ENCODE results near the gene FBLN2. TPM values are rescaled to one million over a fixed set of nuclear protein-coding genes. Genes with fewer than 3 reads are reported as not detected.

FBLN2 gene
- total and polyA plus RNA-seq, 2 of the 4 experiments (the other 2 are of a cell fraction), result 11.8 to 60.8 TPM

DNA sequence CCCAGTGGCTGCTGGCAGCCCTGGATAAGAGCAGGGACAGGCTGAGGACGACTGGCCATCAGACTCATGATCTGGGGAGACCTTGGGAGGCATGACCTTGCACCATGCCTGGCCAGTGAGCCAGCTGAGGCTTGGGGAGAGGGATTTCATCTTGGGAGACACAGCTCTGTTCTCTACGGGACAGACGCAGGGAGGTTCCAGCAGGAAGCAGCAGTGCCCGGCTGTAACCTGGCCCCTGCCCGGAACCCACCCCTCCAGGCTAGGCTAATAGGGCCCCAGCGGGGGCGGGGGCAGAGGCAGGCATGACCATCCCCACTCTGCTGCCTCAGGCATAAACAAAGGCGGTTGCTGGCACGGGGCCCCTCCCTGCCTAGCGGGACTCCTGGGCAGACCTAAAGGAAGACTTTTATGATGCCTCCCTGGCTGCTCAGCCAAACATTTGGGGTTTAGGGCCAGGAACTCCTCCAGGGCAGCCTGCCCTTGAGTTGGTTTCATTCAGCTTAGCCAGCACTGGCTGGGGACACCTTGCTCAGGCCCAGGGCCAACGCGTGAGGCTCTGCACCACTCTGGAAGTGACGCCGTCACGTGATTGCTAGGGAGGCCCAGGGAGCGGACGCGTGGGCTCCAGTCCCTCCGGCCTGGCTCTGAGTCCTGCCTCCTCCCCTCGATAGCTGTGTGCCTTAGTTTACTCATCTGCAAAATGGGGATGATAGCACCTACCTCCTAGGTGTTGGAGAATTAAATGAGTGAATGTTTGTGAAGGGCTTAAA, 41.2 kb upstream of the FBLN2 start:
- TF ChIP-seq RAD21 (IDR thresholded peaks at IDR 0.05; ENCODE audit: low read length), result no peak
- TF ChIP-seq, protein P1, sequence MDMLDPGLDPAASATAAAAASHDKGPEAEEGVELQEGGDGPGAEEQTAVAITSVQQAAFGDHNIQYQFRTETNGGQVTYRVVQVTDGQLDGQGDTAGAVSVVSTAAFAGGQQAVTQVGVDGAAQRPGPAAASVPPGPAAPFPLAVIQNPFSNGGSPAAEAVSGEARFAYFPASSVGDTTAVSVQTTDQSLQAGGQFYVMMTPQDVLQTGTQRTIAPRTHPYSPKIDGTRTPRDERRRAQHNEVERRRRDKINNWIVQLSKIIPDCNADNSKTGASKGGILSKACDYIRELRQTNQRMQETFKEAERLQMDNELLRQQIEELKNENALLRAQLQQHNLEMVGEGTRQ (IDR thresholded peaks at IDR 0.05; ENCODE audit: low read depth, low read length), result peak; percentile 22; the same call in 1 of the 2 replicates
- peak overlapping the region in 1 of 2 experiments; percentile 9; a peak in 1 of 4 replicates for H4K8ac ChIP-seq (ENCODE audit: low read depth in 2 of 2, low read length in 2 of 2)
- H2AK5ac ChIP-seq (ENCODE audit: low read depth, low read length), result no peak overlapping the region
- BruUV-seq (replicated peaks), result no TSS peak
- H3K9ac ChIP-seq (ENCODE audit: low read depth, low read length), result no peak overlapping the region
- no peaks in the 10 kb centered on the region for H3K36me3 ChIP-seq (ENCODE audit: control insufficient read depth, insufficient read depth, low read length)
- in situ Hi-C loops (cut with MboI; ENCODE audit: low sequenced_read_pairs) (no loop called here), dilution Hi-C loops (cut with HindIII; ENCODE audit: low sequenced_read_pairs, unreplicated experiment) (no loop called here), intact Hi-C loops (cut with micrococcal nuclease) (no loop called here)
- H3K4me2 ChIP-seq (ENCODE audit: low read depth, low read length), result no peak overlapping the region; the same call in 1 of the 2 replicates
- H3K9me1 ChIP-seq (ENCODE audit: insufficient read depth, low read length), result peaks cover 9% of the 10 kb centered on the region; the same call in 1 of the 2 replicates
- no peak overlapping the region for H3K23ac ChIP-seq (ENCODE audit: low read depth, low read length)
- DNase-seq (peak; percentile 13), ATAC-seq (ENCODE audit: low read depth) (peak; percentile 66)
- H3K56ac ChIP-seq (ENCODE audit: extremely low read depth, insufficient read depth, low read length), result no peak overlapping the region
- no peak overlapping the region for H2BK15ac ChIP-seq (ENCODE audit: low read depth, low read length)
- H3K9me3 ChIP-seq (ENCODE audit: control insufficient read depth, insufficient read depth, low read length), result no peaks in the 10 kb centered on the region
- no peak overlapping the region for H2BK20ac ChIP-seq (ENCODE audit: low read depth, low read length)
- no peak overlapping the region for H2BK5ac ChIP-seq (ENCODE audit: low read depth, low read length, poor library complexity, severe bottlenecking)
- H2BK120ac ChIP-seq (ENCODE audit: low read depth, low read length), result no peak overlapping the region; the same call in 1 of the 2 replicates
- peak overlapping the region; percentile 41; the same call in 1 of the 2 replicates for H3K4ac ChIP-seq (ENCODE audit: low read depth, low read length)
- H4K91ac ChIP-seq (ENCODE audit: insufficient read depth, low read depth, low read length), result no peak overlapping the region
- no peak overlapping the region; the same call in 1 of the 2 replicates for H4K5ac ChIP-seq (ENCODE audit: low read depth, low read length)
- H3K4me1 ChIP-seq (ENCODE audit: control insufficient read depth, insufficient read depth, low read length), result peaks cover 10% of the 10 kb centered on the region
- 0 out of 2 replicates have a peak overlapping the region, but pooled peaks have one; percentile 26 for H3K14ac ChIP-seq (replicated peaks; ENCODE audit: low read depth, low read length)
- H3K27me3 ChIP-seq (ENCODE audit: control insufficient read depth, insufficient read depth, low read length), result no peaks in the 10 kb centered on the region
- no peaks in the 10 kb centered on the region for H4K20me1 ChIP-seq (ENCODE audit: insufficient read depth, low read length)
- no peak overlapping the region for H3K4me3 ChIP-seq (ENCODE audit: insufficient read depth, low read depth, low read length)
- no peak overlapping the region for H3K27ac ChIP-seq (ENCODE audit: insufficient read depth, low read length)
- H3K18ac ChIP-seq (ENCODE audit: low read depth, low read length), result no peak overlapping the region
- peak overlapping the region; percentile 77 for H2AFZ ChIP-seq (replicated peaks; ENCODE audit: low read length, poor library complexity)
- POLR2A ChIA-PET (ENCODE audit: unreplicated experiment), result no interaction called here
- H2AK9ac ChIP-seq (replicated peaks; ENCODE audit: low read depth, low read length, poor library complexity), result no peak overlapping the region
- H3K79me1 ChIP-seq (ENCODE audit: low read depth in 1 of 2, low read length in 2 of 2), result no peaks in the 10 kb centered on the region
- CTCF ChIA-PET, result interaction anchor here (1.1 kb wide), 1 partner anchor 140 kb away, joined by 3 read pairs; no protein-coding TSS in a partner anchor
- WGBS, 2 experiments (ENCODE audit: extremely low coverage in 2 of 2, insufficient read length in 1 of 2), result 9% methylated on average over 5 of the region's 20 CpGs; no CpG with 5 or more reads in 1 of the 2 experiments

All from IMR-90 (cell line).